Mesodermal cell (in vitro differentiated cells): ENCODE data around the gene KLHL3.

Experiments used
- H3K27ac ChIP-seq: 2 replicates; pipeline ENCODE4 v1.7.0; 2013; ENCODE audit warnings: mild to moderate bottlenecking, low read depth, low read length, moderate library complexity; ENCODE audit not compliant: severe bottlenecking
- H3K36me3 ChIP-seq: 2 replicates; pipeline ENCODE4 v1.7.1; 2013; ENCODE audit warnings: mild to moderate bottlenecking, low read length, moderate library complexity; ENCODE audit not compliant: control insufficient read depth, insufficient read depth
- H3K4me1 ChIP-seq: one replicate; pipeline ENCODE4 v1.7.1; 2013; ENCODE audit warnings: mild to moderate bottlenecking, low read length; ENCODE audit not compliant: insufficient read depth, control insufficient read depth, poor library complexity, severe bottlenecking
- H3K4me3 ChIP-seq: 2 replicates; pipeline ENCODE4 v1.7.0; 2013; ENCODE audit warnings: low read length, control low read depth, mild to moderate bottlenecking; ENCODE audit not compliant: insufficient read depth, poor library complexity, severe bottlenecking; ENCODE audit errors: extremely low read depth
- H3K9me3 ChIP-seq: 2 replicates; pipeline ENCODE4 v1.7.1; 2013; ENCODE audit warnings: mild to moderate bottlenecking, low read length, moderate library complexity; ENCODE audit not compliant: control insufficient read depth
- WGBS, 2 experiments: methylation state at CpG; one replicate each; pipeline ENCODE4 v1.1.5; 2013; ENCODE audit warnings: missing lambda C conversion rate in 2 of 2; ENCODE audit not compliant: insufficient coverage in 2 of 2; 5-methylcytosine and 5-hydroxymethylcytosine counted together

Gene KLHL3

DNA sequence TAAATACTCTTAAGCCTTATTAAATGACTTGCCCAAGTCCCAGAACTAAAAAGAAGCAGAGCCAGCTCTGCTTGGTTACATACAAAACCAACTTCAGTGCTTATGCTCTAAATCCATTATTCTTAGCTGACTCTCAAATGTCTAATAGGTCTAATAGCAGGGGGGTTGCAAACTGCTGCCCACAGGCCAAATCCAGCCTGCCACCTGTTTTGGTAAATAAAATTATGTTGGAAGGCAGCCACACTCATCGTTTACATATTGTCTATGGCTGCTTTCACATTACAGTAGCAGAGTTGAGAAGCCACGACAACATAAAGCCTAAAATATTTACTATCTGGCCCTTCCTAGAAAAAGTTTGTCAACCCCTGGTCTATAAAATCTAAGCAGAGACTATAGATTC, 69.0 kb downstream of the KLHL3 start:
- Histone ChIP-seq H3K27ac (no peak overlapping the region), H3K4me1 (no peaks in the 10 kb centered on the region), H3K9me3 (no peaks in the 10 kb centered on the region), H3K36me3 (no peaks in the 10 kb centered on the region), H3K4me3 (no peak overlapping the region)
- WGBS, 2 experiments: no CpG with 5 or more reads among the region's 2 CpGs

DNA sequence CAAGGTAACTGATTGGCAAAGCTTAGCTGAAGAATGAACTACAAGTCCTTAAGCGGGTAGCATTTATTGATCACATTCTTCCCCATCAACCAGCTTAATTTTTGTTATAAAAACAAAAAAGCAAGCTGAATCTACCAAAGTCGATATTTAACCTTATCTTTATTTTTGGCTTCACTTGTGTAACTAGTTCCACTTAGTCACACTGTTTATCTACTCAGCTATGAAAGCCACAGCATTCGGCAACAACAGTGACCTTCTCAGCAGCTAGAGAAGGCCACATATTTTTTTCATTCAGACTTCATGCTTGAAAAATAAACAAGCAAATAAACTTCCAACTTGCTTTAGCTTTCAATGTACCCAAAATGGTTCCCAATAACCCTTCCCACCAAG, 69.4 kb downstream of the KLHL3 start:
- no peak overlapping the region for H3K4me3 ChIP-seq
- no peaks in the 10 kb centered on the region for H3K4me1 ChIP-seq
- H3K36me3 ChIP-seq: no peaks in the 10 kb centered on the region
- H3K9me3 ChIP-seq: no peaks in the 10 kb centered on the region
- WGBS, 2 experiments: 93 to 98% methylated on average over 3 of the region's 3 CpGs
- H3K27ac ChIP-seq: no peak overlapping the region

DNA sequence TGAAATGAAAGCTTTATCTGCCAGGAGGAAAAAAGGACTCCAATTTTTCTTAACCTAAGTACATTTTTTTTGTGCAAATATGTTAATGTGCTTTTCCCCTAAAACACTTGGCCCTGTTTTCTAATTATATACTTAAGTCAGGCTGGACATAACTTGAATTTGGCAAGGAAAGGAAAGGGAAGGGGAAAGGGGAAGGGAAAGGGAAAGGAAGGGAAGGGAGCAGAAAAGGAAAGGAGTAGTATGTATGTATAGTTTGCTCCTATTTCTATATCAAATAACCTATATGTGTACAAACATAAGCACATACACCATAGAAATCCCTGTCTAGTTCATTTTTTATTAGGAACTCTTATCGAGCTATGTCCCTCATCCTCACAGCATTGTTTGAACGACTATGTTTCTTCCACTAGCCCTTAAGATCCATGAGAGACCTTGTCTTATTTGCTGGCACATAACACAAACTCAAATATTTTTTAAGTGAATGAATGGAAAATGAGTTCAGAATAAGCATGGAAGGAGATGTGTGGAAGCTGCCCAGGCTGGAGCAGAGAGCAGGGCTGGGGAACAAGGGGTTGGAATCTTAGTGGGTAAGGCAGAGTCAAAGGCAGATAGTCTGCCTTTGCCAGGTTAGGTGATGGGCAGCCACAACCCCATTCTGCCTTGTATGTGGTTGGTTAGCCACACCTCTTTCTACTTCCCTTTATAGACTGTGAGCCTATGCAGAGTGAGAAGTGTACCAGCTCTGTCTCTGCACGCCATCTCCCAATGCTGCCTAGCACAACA, 70.0 kb downstream of the KLHL3 start:
- Histone ChIP-seq H3K27ac (no peak overlapping the region), H3K4me1 (no peaks in the 10 kb centered on the region), H3K36me3 (no peaks in the 10 kb centered on the region), H3K9me3 (no peaks in the 10 kb centered on the region), H3K4me3 (no peak overlapping the region)
- whole genome bisulfite sequencing, 2 experiments: 85 to 90% methylated on average over 2 of the region's 3 CpGs

DNA sequence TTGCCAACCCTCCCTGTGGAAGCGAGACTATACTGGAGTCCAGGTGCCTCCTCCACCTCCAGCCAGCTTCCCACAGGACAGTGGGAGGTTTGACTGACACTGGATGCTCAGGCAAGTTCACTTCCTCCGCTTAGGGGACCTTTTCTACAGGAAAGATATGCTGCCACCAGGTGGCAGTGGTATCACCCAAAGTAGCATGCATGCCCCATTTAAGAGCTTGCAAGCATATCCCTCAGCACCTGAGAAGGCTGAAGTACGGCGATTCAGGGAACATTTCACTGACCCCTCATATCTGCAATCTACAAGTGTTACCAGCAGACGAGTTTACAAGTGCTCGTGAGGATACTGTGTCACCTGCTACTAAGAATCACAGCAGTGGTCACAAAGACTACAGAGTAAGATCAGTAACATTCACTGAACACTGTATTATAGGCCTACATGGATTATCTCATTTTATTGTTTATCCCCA, 75.5 kb downstream of the KLHL3 start:
- Histone ChIP-seq H3K4me3 (no peak overlapping the region), H3K4me1 (no peaks in the 10 kb centered on the region), H3K27ac (no peak overlapping the region), H3K36me3 (no peaks in the 10 kb centered on the region), H3K9me3 (no peaks in the 10 kb centered on the region)
- WGBS, 2 experiments: 11 to 15% methylated on average over 5 of the region's 6 CpGs

DNA sequence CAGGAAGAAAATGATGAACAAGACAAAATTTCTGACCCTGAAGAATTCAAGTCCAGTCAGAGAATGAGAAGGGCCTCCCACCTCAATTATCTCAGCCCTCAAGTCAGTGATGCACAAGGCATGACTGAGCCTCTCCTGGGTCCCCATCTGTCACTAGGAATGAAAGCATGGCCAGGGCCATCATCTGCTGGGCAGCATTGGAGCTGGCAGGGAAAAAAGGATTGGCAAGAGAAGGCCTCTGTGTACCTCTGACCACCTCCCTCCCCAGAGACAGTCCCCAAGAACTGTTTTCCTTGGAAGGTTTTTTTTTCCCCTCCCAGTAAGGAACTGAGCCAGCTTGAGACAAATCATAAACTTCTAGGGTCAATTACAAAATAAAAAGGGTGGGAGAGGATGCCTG, 76.7 kb downstream of the KLHL3 start:
- Histone ChIP-seq H3K4me1 (no peaks in the 10 kb centered on the region), H3K27ac (no peak overlapping the region), H3K9me3 (no peaks in the 10 kb centered on the region), H3K4me3 (no peak overlapping the region), H3K36me3 (no peaks in the 10 kb centered on the region)

DNA sequence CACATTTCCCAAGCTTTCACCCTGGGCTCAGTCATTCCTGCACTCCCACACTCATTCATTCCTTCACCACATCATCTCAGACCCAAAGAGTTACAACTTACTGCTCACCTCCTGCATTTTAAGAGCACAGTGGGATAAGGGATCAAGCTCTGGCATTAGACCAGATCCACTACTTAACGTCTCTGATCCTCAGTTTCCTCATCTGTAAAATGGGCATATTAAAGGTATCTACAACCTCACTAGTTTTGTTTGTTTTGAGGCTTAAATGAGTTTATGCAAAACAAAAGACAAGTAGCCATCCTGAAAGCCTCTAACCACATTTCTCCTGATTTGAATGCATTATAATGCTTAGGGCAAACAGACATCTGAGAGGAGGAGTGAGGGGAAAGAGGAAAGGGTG, 77.6 kb downstream of the KLHL3 start:
- no peak overlapping the region for H3K4me3 ChIP-seq
- no peaks in the 10 kb centered on the region for H3K36me3 ChIP-seq
- H3K27ac ChIP-seq: no peak overlapping the region
- H3K4me1 ChIP-seq: no peaks in the 10 kb centered on the region
- WGBS, 2 experiments: 100% methylated on average over 1 of the region's 1 CpG; no CpG with 5 or more reads in 1 of the 2 experiments
- H3K9me3 ChIP-seq: no peaks in the 10 kb centered on the region

DNA sequence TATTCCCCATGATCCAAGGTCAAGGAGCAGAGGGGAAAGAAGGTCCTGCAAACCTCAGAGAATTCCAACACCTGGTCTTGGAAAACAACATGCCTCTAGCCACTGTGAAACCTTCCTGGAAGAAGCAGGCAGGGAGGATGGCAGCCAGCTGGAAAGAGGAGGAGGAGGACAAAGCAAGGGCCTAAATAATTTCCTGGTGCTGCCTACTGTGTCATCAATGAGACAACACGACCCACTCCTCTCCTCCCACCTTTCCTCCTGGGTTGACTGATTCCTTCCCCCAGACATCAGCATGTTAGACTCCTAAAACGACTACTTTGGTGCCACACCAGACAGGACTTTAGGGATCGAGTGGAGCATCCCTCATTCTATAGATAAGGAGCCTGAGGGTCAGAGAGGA, 78.8 kb downstream of the KLHL3 start:
- no peak overlapping the region for H3K27ac ChIP-seq
- H3K36me3 ChIP-seq: no peaks in the 10 kb centered on the region
- no peaks in the 10 kb centered on the region for H3K9me3 ChIP-seq
- H3K4me3 ChIP-seq: no peak overlapping the region
- H3K4me1 ChIP-seq: no peaks in the 10 kb centered on the region
- WGBS, 2 experiments: 0% methylated on average over 1 of the region's 3 CpGs; no CpG with 5 or more reads in 1 of the 2 experiments

DNA sequence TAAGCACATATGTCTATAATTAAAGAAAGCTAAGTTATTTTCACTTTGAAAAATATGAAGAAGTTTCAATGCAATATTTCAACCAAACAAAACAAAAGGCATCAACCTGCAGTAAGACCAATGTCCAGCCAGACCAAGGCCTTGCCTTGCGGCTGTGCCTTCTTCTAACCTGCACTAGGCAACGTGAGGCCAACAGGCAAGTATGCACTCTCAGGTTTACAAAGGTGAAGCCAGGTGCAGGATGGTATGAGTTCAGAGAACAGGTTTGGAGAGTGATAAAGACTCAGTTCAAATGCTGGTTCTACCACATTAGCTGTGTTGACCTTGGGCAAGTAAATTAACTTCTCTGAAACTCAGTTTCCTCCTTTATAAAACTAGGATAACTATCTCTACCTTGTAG, 79.3 kb downstream of the KLHL3 start:
- Histone ChIP-seq H3K27ac (no peak overlapping the region), H3K4me3 (no peak overlapping the region), H3K9me3 (no peaks in the 10 kb centered on the region), H3K4me1 (no peaks in the 10 kb centered on the region), H3K36me3 (no peaks in the 10 kb centered on the region)
- whole genome bisulfite sequencing, 2 experiments: 94 to 96% methylated on average over 2 of the region's 2 CpGs

DNA sequence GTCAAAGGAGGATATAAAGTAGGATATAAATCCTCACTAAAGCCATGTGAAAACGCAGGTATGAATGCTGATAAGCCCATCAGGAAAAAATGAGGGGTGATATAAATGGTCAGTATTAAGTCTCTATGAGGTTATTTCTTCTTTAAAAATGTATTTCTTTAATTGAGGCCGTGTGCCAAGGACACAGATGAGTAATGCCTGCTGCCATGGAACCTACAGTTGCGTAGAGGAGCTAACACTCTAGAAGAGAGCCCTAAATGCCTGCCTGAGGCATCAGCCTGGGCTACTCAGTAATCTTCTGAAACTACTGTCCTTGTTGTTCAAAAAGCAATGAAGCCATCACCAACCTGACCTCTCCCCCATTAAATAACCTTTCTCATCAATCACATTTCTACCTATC, 84.9 kb downstream of the KLHL3 start:
- H3K27ac ChIP-seq: no peak overlapping the region

DNA sequence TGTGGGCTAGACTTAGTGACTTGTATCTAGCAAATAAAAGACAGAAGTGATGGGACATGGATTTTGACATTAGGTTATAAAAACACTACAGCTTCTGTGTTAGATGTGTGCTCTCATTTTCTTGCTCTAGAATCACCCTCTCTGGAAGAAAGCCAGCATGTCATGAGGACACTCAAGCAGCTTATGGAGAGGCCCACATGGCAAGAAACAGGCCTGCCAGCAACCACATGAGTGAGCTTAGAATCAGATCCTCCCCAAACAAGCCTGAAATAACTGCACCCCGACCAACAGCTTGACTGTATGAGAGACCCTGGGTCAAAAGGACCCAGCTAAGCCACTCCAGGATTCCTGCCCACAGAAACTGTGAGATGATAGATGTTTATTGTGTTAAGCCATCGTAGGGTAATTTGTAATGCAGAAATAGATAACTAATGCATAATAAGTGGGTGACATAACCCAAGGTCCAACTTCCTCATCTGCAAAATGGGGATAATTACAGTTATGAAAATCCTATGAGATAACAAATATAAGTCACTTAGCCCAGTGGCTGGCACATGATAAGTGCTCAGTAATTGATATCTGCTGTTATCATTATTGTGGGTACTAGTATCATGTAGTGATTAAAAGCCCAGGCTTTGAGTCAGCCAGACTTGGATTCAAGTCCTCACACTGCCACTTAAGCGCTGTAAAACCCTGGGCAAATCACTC, 86.5 kb downstream of the KLHL3 start:
- Histone ChIP-seq H3K4me3 (no peak overlapping the region), H3K9me3 (no peaks in the 10 kb centered on the region), H3K27ac (no peak overlapping the region), H3K36me3 (no peaks in the 10 kb centered on the region), H3K4me1 (no peaks in the 10 kb centered on the region)
- 100% methylated on average over 1 of the region's 3 CpGs; no CpG with 5 or more reads in 1 of the 2 experiments for WGBS, 2 experiments

More for the DNA sequence above, 84.9 kb downstream of the KLHL3 start:
- no peak overlapping the region for H3K4me3 ChIP-seq
- H3K4me1 ChIP-seq: no peaks in the 10 kb centered on the region
- no peaks in the 10 kb centered on the region for H3K36me3 ChIP-seq
- 85 to 87% methylated on average over 3 of the region's 3 CpGs for WGBS, 2 experiments
- H3K9me3 ChIP-seq: no peaks in the 10 kb centered on the region

DNA sequence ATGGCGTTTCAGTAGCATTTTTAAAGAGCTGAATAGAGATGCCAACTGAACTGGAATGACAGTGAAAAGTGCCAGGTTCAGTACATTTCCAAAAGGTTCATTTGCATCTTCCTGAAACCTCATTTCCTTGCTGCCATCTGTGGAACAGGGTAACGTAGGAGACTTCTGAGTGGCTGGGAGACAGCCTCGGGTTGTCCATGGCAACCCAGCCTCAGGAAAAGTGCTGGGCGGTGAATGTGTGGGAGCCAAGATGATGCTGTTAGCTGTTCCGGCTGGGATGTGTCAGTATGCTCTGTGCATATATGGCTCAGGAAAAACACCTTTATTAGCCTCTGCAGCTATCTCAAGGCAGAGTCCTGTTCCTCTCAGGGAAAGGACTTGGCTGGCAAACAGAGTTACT, 87.5 kb downstream of the KLHL3 start:
- no peaks in the 10 kb centered on the region for H3K4me1 ChIP-seq
- no peak overlapping the region for H3K27ac ChIP-seq
- H3K36me3 ChIP-seq: no peaks in the 10 kb centered on the region
- H3K4me3 ChIP-seq: no peak overlapping the region
- H3K9me3 ChIP-seq: no peaks in the 10 kb centered on the region
- WGBS, 2 experiments: 89 to 100% methylated on average over 3 to 4 of the region's 5 CpGs
